Left colon (tissue), 2 donors: ENCODE data around the gene EEFSEC. TPM values are rescaled to one million over a fixed set of nuclear protein-coding genes. Genes with fewer than 3 reads are reported as not detected.

Experiments used
- ATAC-seq: fragments of 200-7000 bp; cut with Tn5 transposase; one replicate; pipeline ENCODE4 v1.9.1; 2020; ENCODE audit warnings: mild to moderate bottlenecking, moderate library complexity
- DNase-seq, 2 donors: peaks; one replicate each; pipeline ENCODE4 v3.0.0-alpha.2; 2020
- intact Hi-C, 2 donors: fragments of 100-400 bp; cut with DNase I in 1 of 2; cut with micrococcal nuclease in 1 of 2; formaldehyde crosslinking; loops; one replicate each; pipeline versions ENCODE4 v1.11.2 to v1.14.0; 2022; cut with DNase I, micrococcal nuclease
- total RNA-seq, 2 donors: library from RNA; stranded (reverse); fragmentation: NEBNext Ultra II Directional; extraction: Animal tissue kit (Norgen Biotek cat#: 25700); gene quantifications; one replicate each; pipeline ENCODE4 v1.2.1, GENCODE V29; 2021
- donor health status: DM: no; HTN: no; CAD: no.
- donor health status: DM: yes; HTN: yes; CAD: no.

Gene EEFSEC
- total RNA-seq, 2 donors from 2014 or later = 7.3 to 10.5 TPM

GRCh38 chr3:128348075-128348474, 194.8 kb downstream of the EEFSEC start:
- ATAC-seq = no peak

GRCh38 chr3:128348805-128349531, 195.7 kb downstream of the EEFSEC start:
- no peak for ATAC-seq
- DNase-seq = no peak
- intact Hi-C loops = no loop called here

More at GRCh38 chr3:128348075-128348474, 194.8 kb downstream of the EEFSEC start:
- no peak for DNase-seq
- intact Hi-C loops = no loop called here

- DNase-seq (no peak), ATAC-seq (no peak)
- intact Hi-C loops = no loop called here
Observed at GRCh38 chr3:128349963-128350599, 196.8 kb downstream of the EEFSEC start.

- no peak for ATAC-seq
Observed at GRCh38 chr3:128351546-128351945, 198.3 kb downstream of the EEFSEC start.

DNA sequence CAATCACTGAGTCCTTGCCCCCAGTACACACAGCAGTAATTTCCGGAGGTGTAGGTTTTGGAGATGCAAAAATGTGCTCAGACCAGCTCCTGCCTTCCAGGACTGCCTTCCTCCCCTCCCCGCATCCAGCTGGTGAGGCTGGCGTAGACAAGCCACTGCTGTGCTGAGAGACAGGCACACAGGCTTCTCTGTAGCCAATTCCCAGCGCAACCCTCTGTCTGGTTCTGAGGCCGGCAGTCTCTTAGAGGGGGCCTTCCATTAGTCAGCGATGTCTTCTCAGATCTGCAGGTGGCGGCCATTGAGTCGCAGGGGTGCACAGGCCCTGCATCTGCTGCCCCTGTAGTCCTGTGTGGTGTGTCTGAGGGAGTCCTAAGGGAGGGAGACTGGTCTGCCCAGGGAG, 199.0 kb downstream of the EEFSEC start:
- ATAC-seq = no peak
- intact Hi-C loops = no loop called here
- DNase-seq = no peak

More at GRCh38 chr3:128351546-128351945, 198.3 kb downstream of the EEFSEC start:
- intact Hi-C loops = no loop called here
- no peak for DNase-seq

DNA sequence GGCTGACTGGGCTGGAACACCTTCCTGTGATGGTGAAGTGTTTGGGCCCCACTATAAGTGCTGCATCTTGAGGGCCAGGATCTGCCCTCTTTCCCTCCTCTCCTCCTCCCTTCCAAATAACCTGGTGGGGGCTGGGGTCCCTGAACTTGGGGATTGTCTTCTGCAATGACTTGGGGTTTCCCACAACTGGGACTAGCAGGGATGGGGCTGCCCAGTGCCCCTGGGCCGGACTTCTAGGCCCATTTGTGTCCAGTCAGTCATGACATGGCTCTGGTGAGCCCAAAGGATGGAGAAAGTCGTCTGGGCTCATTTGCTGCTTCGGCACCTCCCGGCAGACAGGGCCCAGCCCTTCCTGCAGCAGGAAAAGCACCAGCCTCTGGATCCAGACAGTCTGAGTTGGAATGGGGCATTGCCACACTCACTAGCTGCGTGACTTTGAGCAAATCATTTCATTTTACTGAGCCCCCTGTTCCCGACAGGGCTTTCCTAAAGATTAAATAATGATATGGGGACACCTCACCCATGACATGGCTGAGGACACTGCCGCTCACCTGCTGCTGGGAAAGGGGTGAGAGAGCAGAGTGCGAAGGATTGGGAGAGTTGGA, 200.2 kb downstream of the EEFSEC start:
- DNase-seq = no peak

DNA sequence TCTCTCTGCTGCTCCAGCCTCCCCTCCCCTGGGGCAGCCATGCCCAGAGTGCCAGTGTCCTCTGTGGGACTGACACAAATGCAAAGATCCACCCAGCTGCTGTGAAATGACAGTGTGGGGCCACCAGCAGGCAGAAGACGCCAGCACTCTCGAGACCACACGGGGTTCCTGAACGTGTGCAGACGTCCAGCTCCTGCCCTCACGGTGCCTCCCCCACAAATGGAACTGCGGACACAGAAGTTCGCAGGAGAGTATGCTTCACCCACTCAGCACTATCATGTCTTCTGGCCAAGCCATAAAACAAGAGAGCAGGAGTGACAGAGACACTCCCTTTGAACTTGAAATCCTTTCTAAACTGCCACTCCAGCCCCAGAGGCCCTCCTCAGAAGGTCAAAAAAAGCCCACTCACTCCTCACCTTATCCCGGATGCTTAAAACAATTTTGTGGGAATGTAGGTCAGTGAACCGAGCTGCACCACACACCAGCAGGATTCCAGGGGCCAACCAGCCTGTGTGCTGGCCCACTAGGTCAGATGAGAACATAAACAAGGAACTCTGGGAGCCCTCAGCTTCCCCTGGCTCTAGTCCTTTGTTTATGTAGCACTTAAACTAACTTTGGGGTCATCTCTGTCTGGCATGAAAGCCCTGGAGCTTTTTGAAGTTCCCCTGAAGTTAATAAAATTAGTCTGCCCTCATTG, 200.9 kb downstream of the EEFSEC start:
- intact Hi-C loops = no loop called here
- ATAC-seq = no peak
- no peak for DNase-seq

More for the DNA sequence above, 200.2 kb downstream of the EEFSEC start:
- ATAC-seq = no peak
- intact Hi-C loops = no loop called here

DNA sequence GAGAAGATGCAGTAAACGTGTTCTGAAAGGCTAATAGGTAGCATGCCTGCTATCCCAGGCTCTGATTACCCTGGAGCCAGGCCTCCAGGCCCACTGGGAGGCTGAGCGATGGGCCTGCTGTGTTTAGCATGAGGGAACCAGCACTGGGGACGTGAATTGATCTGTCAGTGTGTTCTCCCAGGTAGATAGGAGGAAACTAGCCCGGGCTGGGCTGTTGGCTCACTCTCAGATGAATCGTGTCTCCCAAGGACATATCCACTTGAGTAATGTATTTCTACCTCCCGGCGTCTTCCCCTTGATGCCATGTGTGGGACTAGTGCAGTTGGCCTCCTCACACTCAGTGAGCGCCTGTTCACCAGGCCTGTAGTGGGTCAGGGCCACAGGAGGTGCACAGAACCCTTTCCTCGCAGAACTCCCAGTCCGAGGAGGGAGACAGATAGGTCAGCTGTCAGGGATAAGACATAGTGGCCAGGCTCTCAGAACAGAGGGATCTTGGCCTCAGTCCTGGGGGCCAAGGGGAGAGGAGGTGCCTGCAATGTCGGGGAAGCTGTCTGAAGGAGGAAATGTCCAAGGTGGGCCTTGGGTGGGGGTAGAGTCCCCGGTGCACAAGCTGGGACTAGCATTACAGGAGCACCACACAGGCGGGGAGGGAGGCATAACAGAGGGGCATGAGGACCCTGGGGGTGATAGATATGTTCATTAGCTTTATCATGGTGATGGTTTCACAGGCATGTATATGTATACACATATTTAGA, 201.7 kb downstream of the EEFSEC start:
- intact Hi-C loops = no loop called here
- ATAC-seq (no peak), DNase-seq (no peak)

- DNase-seq (no peak), ATAC-seq (no peak)
- intact Hi-C loops = no loop called here
Observed at GRCh38 chr3:128355543-128355919, 202.2 kb downstream of the EEFSEC start.

DNA sequence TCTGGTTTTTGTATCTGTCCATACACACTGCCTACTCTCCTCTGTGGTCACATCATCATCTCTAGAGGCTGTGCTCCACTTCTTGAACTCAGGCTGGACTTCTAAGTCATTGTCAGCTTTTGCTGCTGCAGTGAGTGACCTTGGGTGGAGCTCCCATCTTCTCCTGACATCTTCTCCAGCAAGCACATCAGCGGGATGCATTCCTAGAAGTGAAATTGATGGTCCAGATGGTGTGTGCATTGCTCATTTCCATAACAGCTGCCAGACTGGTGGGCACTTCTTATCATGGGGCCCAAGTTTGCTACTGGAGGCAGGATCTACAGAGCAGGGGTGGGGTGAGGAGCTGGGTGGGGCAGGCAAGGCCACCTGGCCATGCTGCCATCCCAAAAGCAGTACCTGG, 203.5 kb downstream of the EEFSEC start:
- DNase-seq = no peak
- ATAC-seq = peak; percentile 20
- intact Hi-C loops = no loop called here

DNA sequence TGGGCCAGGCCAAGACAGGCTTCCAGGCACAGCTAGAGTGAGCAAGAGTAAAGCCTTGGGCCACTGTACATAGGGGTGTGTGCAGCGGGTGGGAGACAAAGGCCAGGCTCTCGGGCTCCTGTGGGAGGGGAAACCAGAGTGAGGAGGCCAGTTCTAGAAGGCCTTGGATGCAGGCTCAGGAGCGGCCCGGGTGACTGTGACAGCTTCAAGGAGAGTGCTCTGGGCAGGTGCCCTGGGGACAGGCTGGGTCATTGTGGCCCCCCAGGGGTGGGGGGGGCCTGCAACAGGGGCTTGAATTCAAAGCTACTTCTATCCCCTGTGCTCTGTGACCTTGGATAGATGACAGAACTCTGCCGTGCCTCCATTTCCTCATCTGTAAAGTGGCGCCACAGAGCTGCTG, 204.3 kb downstream of the EEFSEC start:
- intact Hi-C loops = no loop called here
- ATAC-seq = no peak
- no peak for DNase-seq

DNA sequence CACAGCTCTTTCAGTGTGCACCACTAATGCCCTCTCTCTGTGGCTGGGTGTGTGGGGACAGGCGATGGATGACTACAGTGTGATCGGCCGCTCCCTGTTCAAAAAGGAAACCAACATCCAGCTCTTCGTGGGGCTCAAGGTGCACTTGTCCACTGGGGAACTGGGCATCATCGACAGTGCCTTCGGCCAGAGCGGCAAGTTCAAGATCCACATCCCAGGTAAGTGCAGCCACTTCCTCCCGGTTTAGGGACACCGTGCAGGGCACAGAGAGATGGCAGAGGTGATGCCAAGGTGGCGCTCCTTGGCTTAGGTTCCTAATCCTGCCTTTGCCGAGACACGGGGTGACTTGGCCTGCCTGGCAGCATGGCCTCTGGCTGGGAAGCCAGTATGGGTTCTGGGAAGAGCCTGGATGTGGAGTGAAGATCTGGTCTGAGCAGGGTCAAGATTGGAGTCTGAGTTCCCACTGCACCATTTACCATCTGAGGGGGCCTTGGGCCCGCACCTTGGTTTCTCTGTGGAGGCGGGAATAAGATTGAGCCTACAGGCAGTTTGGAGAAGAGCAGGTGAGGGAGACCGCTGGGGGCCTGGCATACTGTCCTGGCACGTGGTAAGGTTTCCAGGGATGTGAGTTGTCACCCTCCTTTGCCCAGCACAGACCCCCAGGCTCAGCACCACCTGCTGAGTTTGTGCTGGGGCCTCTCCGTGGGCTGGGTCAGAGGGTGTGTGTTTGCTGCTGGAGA, 205.0 kb downstream of the EEFSEC start:
- DNase-seq (no peak), ATAC-seq (no peak)
- intact Hi-C loops = no loop called here

GRCh38 chr3:128359060-128359664, 205.9 kb downstream of the EEFSEC start:
- ATAC-seq (no peak), DNase-seq (no peak)
- intact Hi-C loops = no loop called here

GRCh38 chr3:128359846-128360642, 206.8 kb downstream of the EEFSEC start:
- intact Hi-C loops = no loop called here
- no peak for ATAC-seq
- DNase-seq = no peak

GRCh38 chr3:128360705-128361271, 207.5 kb downstream of the EEFSEC start:
- ATAC-seq (no peak), DNase-seq (no peak)
- intact Hi-C loops = no loop called here

GRCh38 chr3:128362026-128362965, 209.0 kb downstream of the EEFSEC start:
- intact Hi-C loops = no loop called here
- no peak for DNase-seq
- ATAC-seq = no peak
